Stimulated activated CD4-positive, alpha-beta T cell treated with anti-CD3 and anti-CD28 coated beads, TNF-alpha, amount 100 ng/mL, for 4 hours (primary cell): ENCODE data around the gene PPM1F.

Experiments
- DNase-seq, 3 experiments: peaks; one replicate each; pipeline ENCODE4 v3.0.0-alpha.2; 2020; ENCODE audit warnings: low read depth in 3 of 3

The PPM1F gene

GRCh38 chr22:21952586-21953571 lies at the start of gene PPM1F:
Gene PPM1F (minus strand): TSS chr22:21952848. CDS start chr22:21946048, 6,800 bp downstream.
- peak; percentile 85 to 92 (median 87) for DNase-seq

- DNase-seq, result no peak
Observed at GRCh38 chr22:22001664-22002525, 49.2 kb upstream of the PPM1F start.

GRCh38 chr22:21998595-21999247 lies 46.1 kb upstream of the PPM1F start:
- no peak for DNase-seq

- no peak for DNase-seq
Observed at GRCh38 chr22:21996175-21996720, 43.6 kb upstream of the PPM1F start.

- no peak for DNase-seq
Observed at GRCh38 chr22:21995660-21996059, 43.0 kb upstream of the PPM1F start.

- no peak for DNase-seq
Observed at GRCh38 chr22:21994881-21995444, 42.3 kb upstream of the PPM1F start.

- no peak for DNase-seq
Observed at GRCh38 chr22:21992593-21993237, 40.1 kb upstream of the PPM1F start.

- no peak for DNase-seq
Observed at GRCh38 chr22:21991774-21992173, 39.1 kb upstream of the PPM1F start.

- DNase-seq, result no peak
Observed at GRCh38 chr22:21991304-21991596, 38.6 kb upstream of the PPM1F start.

GRCh38 chr22:21990445-21991303 lies 38.0 kb upstream of the PPM1F start:
- no peak for DNase-seq

- DNase-seq, result no peak
Observed at GRCh38 chr22:21989049-21989448, 36.4 kb upstream of the PPM1F start.

GRCh38 chr22:21985214-21985613 lies 32.6 kb upstream of the PPM1F start:
- no peak for DNase-seq

GRCh38 chr22:21984793-21985192 lies 32.1 kb upstream of the PPM1F start:
- no peak for DNase-seq

GRCh38 chr22:21982338-21982965 lies 29.8 kb upstream of the PPM1F start, which contains the start of gene TOP3B:
Gene TOP3B (minus strand): TSS chr22:21982787. CDS start chr22:21975709, 7,078 bp downstream.
- peak; percentile 62 to 79 (median 74) for DNase-seq

- DNase-seq, result no peak
Observed at GRCh38 chr22:21981874-21982273, 29.2 kb upstream of the PPM1F start.

- DNase-seq, result no peak
Observed at GRCh38 chr22:21980547-21980946, 27.9 kb upstream of the PPM1F start.

GRCh38 chr22:21978564-21979386 lies 26.1 kb upstream of the PPM1F start:
- DNase-seq, result no peak

GRCh38 chr22:21977814-21978213 lies 25.2 kb upstream of the PPM1F start:
- no peak for DNase-seq
